Stomach (tissue), 9 donors: ENCODE measurements around the gene ZNF516. TPM values are rescaled to one million over a fixed set of nuclear protein-coding genes. Genes with fewer than 3 reads are reported as not detected.

Experiments
- DNase-seq, 2 donors: peaks; one replicate each; pipeline versions ENCODE4 v3.0.0 to v3.0.0-alpha.2; 2013 to 2019
- H3K27ac ChIP-seq, 5 donors: fragments of 200-600 bp in 4 of 5; sonication (generic) in 4 of 5; one replicate each; pipeline ENCODE4 v1.5.1; 2013 to 2019; ENCODE audit warnings: mild to moderate bottlenecking in 1 of 5, moderate library complexity in 1 of 5
- H3K27me3 ChIP-seq, 3 donors: fragments of 200-600 bp; sonication (generic); one replicate each; pipeline ENCODE4 v1.5.1; 2017 to 2019; ENCODE audit warnings: mixed run types in 1 of 3
- H3K36me3 ChIP-seq, 4 donors: fragments of 200-600 bp; sonication (generic); 1 replicate in 3 of 4; 2 replicates in 1 of 4; pipeline ENCODE4 v1.5.1; 2016 to 2019
- H3K4me1 ChIP-seq, 4 donors: fragments of 200-600 bp; sonication (generic); one replicate each; pipeline ENCODE4 v1.5.1; 2016 to 2019
- H3K4me3 ChIP-seq, 4 donors: fragments of 200-600 bp; sonication (generic) in 3 of 4; one replicate each; pipeline ENCODE4 v1.5.1; 2016 to 2019; ENCODE audit warnings: mild to moderate bottlenecking in 1 of 4
- H3K9me3 ChIP-seq, 4 donors: fragments of 200-600 bp; sonication (generic); one replicate each; pipeline ENCODE4 v1.5.1; 2016 to 2019
- CTCF ChIP-seq, 7 experiments: fragments of 450-650 bp in 4 of 7; fragments of 200-600 bp in 3 of 7; sonication (generic) in 3 of 7; IDR thresholded peaks; one replicate each; pipeline ENCODE4 v1.5.1; 2016 to 2019; ENCODE audit warnings: antibody characterized with exemption in 7 of 7, control low read depth in 2 of 7, mild to moderate bottlenecking in 1 of 7
- EP300 ChIP-seq: sonication (generic); formaldehyde crosslinking; IDR thresholded peaks from one replicate; pipeline ENCODE4 v1.6.1; 2017; ENCODE audit warnings: antibody characterized with exemption
- POLR2A ChIP-seq, 4 donors: fragments of 450-650 bp; IDR thresholded peaks; one replicate each; pipeline ENCODE4 v1.6.1; 2016; ENCODE audit warnings: antibody characterized with exemption in 4 of 4, control low read depth in 2 of 4, mild to moderate bottlenecking in 1 of 4, moderate library complexity in 1 of 4
- POLR2AphosphoS5 ChIP-seq, 3 donors: sonication (generic); formaldehyde crosslinking; IDR thresholded peaks; one replicate each; pipeline ENCODE4 v1.6.1; 2016; ENCODE audit warnings: antibody characterized with exemption in 3 of 3
- WGBS, 5 donors: extraction: QIAGEN DNeasy Blood & Tissue Kit in 3 of 5; methylation state at CpG; one replicate each; pipeline versions ENCODE4 v1.1.5 to v1.1.7; 2013 to 2018; 5-methylcytosine and 5-hydroxymethylcytosine counted together
- intact Hi-C: fragments of 100-400 bp; cut with DNase I; formaldehyde crosslinking; loops from one replicate; pipeline ENCODE4 v1.15.1; 2023; ENCODE audit warnings: low total_unique reads
- polyA plus RNA-seq, 3 donors: library from polyadenylated mRNA; stranded (reverse); fragments of 200-250 nt; gene quantifications; one replicate each; pipeline ENCODE4 v1.2.3, GENCODE V29; 2013
- total RNA-seq, 5 donors: library from RNA; depleted of rRNA; stranded (reverse); fragments of >200 nt; gene quantifications; one replicate each; pipeline versions ENCODE4 v1.1.0 to v1.2.3, GENCODE V29; 2014 to 2016
- donor health status: healthy with polysubstance abuse.
- donor health status: Bipolar disorder and iron deficiency.
- donor health status: healthy.

ZNF516 gene
- total and polyA plus RNA-seq, 8 donors, result 2.3 to 25.9 (median 14.4) TPM

GRCh38 chr18:76436342-76436741 is 58.7 kb downstream of the ZNF516 start:
- 92 to 94% (median 93%) methylated on average over 16 of the region's 16 CpGs for WGBS, 5 donors
- Histone ChIP-seq H3K36me3 (peaks cover 10 to 53% (median 48%) of the 10 kb centered on the region in 4 donors), H3K27ac (peak overlapping the region in 1 of 5 donors; percentile 37)

GRCh38 chr18:76435316-76435989 is 59.6 kb downstream of the ZNF516 start:
- 84 to 88% (median 85%) methylated on average over 17 of the region's 17 CpGs for WGBS, 5 donors
- TF ChIP-seq POLR2AphosphoS5 (IDR thresholded peaks at IDR 0.05), result no peak
- no peak for TF ChIP-seq CTCF (IDR thresholded peaks at IDR 0.05)
- TF ChIP-seq EP300, result no peak
- no peak for TF ChIP-seq POLR2A (IDR thresholded peaks at IDR 0.05)
- peaks cover 0 to 39% (median 10%) of the 10 kb centered on the region in 4 donors for H3K4me1 ChIP-seq
- no peak for DNase-seq
- no peak overlapping the region for H3K27ac ChIP-seq
- H3K27me3 ChIP-seq, result no peaks in the 10 kb centered on the region
- H3K4me3 ChIP-seq, result no peak overlapping the region
- H3K36me3 ChIP-seq, result peaks cover 1 to 44% (median 39%) of the 10 kb centered on the region in 4 donors
- no peaks in the 10 kb centered on the region for H3K9me3 ChIP-seq
- intact Hi-C loops, result no loop called here

More at GRCh38 chr18:76436342-76436741, 58.7 kb downstream of the ZNF516 start:
- H3K27me3 ChIP-seq, result no peaks in the 10 kb centered on the region
- TF ChIP-seq POLR2A (IDR thresholded peaks at IDR 0.05) (no peak), POLR2AphosphoS5 (IDR thresholded peaks at IDR 0.05) (no peak), CTCF (IDR thresholded peaks at IDR 0.05) (no peak), EP300 (no peak)
- peaks cover 0 to 31% (median 5%) of the 10 kb centered on the region in 4 donors for H3K4me1 ChIP-seq
- intact Hi-C loops, result no loop called here
- no peaks in the 10 kb centered on the region for H3K9me3 ChIP-seq
- DNase-seq, result no peak
- H3K4me3 ChIP-seq, result no peak overlapping the region

- no peak for DNase-seq
- Histone ChIP-seq H3K4me3 (no peak overlapping the region), H3K27ac (no peak overlapping the region), H3K4me1 (peaks cover under 1 to 49% (median 16%) of the 10 kb centered on the region in 4 donors), H3K27me3 (no peaks in the 10 kb centered on the region), H3K36me3 (peaks cover 0 to 37% (median 32%) of the 10 kb centered on the region in 4 donors), H3K9me3 (no peaks in the 10 kb centered on the region)
- 86 to 92% (median 89%) methylated on average over 14 of the region's 14 CpGs for WGBS, 5 donors
- TF ChIP-seq POLR2AphosphoS5 (IDR thresholded peaks at IDR 0.05), result no peak
- TF ChIP-seq POLR2A (IDR thresholded peaks at IDR 0.05), result no peak
- no peak for TF ChIP-seq CTCF (IDR thresholded peaks at IDR 0.05)
- no peak for TF ChIP-seq EP300
- intact Hi-C loops, result no loop called here
These were observed 60.6 kb downstream of the ZNF516 start for GRCh38 chr18:76434452-76434851.

GRCh38 chr18:76433788-76434187 is 61.3 kb downstream of the ZNF516 start:
- no peak overlapping the region for H3K27ac ChIP-seq
- WGBS, 5 donors, result 92 to 97% (median 93%) methylated on average over 17 of the region's 17 CpGs
- no peaks in the 10 kb centered on the region for H3K27me3 ChIP-seq
- no peaks in the 10 kb centered on the region for H3K9me3 ChIP-seq
- peaks cover 5 to 54% (median 23%) of the 10 kb centered on the region in 4 donors for H3K4me1 ChIP-seq
- H3K4me3 ChIP-seq, result no peak overlapping the region
- no peak for DNase-seq
- intact Hi-C loops, result no loop called here
- no peak for TF ChIP-seq CTCF (IDR thresholded peaks at IDR 0.05)
- TF ChIP-seq POLR2AphosphoS5 (IDR thresholded peaks at IDR 0.05), result no peak
- TF ChIP-seq POLR2A (IDR thresholded peaks at IDR 0.05), result no peak
- no peak for TF ChIP-seq EP300
- peaks cover 0 to 37% (median 32%) of the 10 kb centered on the region in 4 donors for H3K36me3 ChIP-seq
